Upper lobe of right lung (tissue), 1 donor: Measurements from ENCODE around the gene ATP5F1D. TPM values are rescaled to one million over a fixed set of nuclear protein-coding genes. Genes with fewer than 3 reads are reported as not detected.

Experiments
- ATAC-seq: fragments of 200-7000 bp; cut with Tn5 transposase; one replicate; pipeline ENCODE4 v1.9.1; 2020; ENCODE audit warnings: mild to moderate bottlenecking, moderate library complexity
- DNase-seq: peaks from one replicate; pipeline ENCODE4 v3.0.0-alpha.2; 2020
- H3K27ac ChIP-seq: fragments of 200-600 bp; one replicate; pipeline ENCODE4 v1.8.0; 2022
- H3K27me3 ChIP-seq: fragments of 200-600 bp; one replicate; pipeline ENCODE4 v1.8.0; 2022; ENCODE audit warnings: mild to moderate bottlenecking
- H3K36me3 ChIP-seq: fragments of 200-600 bp; one replicate; pipeline ENCODE4 v1.8.0; 2022
- H3K4me1 ChIP-seq: fragments of 200-600 bp; one replicate; pipeline ENCODE4 v1.8.0; 2022
- H3K4me3 ChIP-seq: fragments of 200-600 bp; one replicate; pipeline ENCODE4 v1.8.0; 2022; ENCODE audit warnings: mild to moderate bottlenecking
- H3K9me3 ChIP-seq: fragments of 200-600 bp; one replicate; pipeline ENCODE4 v1.8.0; 2022
- intact Hi-C: fragments of 100-400 bp; cut with DNase I; formaldehyde crosslinking; loops from one replicate; pipeline ENCODE4 v1.11.0; 2022
- total RNA-seq: library from RNA; stranded (reverse); fragmentation: NEBNext Ultra II Directional; extraction: Animal tissue kit (Norgen Biotek cat#: 25700); gene quantifications from one replicate; pipeline ENCODE4 v1.2.1, GENCODE V29; 2021
- TF ChIP-seq, protein P1 (sequence below): fragments of 200-600 bp; IDR thresholded peaks from one replicate; pipeline ENCODE4 v1.8.0; 2022; ENCODE audit warnings: antibody characterized with exemption
- donor health status: DM: no; HTN: yes; CAD: no; lungs with severe emphysema.

Gene ATP5F1D
- total RNA-seq, 1 donor from 2014 or later = 126 TPM

DNA sequence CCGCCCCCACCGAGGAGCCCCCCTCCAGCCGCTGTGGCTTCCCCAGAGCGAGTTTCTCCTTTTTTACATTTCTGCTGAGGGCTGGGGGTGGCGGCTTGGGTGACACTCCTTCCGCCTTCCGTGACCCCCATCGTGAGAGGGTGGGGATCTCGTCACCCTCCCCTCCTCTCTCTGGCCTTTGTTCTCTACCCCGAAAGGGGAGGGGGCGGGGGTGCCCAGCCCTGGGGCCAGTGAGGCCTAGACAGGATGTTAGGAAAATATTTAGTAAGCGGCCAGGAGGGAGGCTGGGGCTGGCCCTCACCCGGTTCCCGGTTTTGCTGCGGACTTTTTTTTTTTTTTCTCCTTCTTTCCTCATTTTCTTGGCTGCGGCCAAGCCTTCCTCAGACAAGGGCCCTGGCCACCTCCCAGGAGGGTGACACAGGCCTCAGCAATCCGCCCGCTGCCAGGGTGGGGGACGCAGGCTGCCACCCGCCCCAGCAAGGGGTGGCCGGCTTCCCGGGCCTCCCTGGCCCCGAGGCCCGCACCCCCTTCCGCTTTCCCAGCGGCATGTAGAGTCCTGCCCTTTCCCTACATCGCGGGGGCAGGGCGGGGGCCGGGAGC lies 10.8 kb downstream of the ATP5F1D start:
- peaks cover 41% of the 10 kb centered on the region for H3K36me3 ChIP-seq
- TF ChIP-seq, protein P1, sequence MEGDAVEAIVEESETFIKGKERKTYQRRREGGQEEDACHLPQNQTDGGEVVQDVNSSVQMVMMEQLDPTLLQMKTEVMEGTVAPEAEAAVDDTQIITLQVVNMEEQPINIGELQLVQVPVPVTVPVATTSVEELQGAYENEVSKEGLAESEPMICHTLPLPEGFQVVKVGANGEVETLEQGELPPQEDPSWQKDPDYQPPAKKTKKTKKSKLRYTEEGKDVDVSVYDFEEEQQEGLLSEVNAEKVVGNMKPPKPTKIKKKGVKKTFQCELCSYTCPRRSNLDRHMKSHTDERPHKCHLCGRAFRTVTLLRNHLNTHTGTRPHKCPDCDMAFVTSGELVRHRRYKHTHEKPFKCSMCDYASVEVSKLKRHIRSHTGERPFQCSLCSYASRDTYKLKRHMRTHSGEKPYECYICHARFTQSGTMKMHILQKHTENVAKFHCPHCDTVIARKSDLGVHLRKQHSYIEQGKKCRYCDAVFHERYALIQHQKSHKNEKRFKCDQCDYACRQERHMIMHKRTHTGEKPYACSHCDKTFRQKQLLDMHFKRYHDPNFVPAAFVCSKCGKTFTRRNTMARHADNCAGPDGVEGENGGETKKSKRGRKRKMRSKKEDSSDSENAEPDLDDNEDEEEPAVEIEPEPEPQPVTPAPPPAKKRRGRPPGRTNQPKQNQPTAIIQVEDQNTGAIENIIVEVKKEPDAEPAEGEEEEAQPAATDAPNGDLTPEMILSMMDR = no peak
- no peaks in the 10 kb centered on the region for H3K27me3 ChIP-seq
- peak; percentile 96 for DNase-seq
- peaks cover 40% of the 10 kb centered on the region for H3K4me1 ChIP-seq
- H3K27ac ChIP-seq = peak overlapping the region; percentile 95
- H3K4me3 ChIP-seq = peak overlapping the region; percentile 81
- peak; percentile 35 for ATAC-seq
- intact Hi-C loops = no loop called here
- no peaks in the 10 kb centered on the region for H3K9me3 ChIP-seq

DNA sequence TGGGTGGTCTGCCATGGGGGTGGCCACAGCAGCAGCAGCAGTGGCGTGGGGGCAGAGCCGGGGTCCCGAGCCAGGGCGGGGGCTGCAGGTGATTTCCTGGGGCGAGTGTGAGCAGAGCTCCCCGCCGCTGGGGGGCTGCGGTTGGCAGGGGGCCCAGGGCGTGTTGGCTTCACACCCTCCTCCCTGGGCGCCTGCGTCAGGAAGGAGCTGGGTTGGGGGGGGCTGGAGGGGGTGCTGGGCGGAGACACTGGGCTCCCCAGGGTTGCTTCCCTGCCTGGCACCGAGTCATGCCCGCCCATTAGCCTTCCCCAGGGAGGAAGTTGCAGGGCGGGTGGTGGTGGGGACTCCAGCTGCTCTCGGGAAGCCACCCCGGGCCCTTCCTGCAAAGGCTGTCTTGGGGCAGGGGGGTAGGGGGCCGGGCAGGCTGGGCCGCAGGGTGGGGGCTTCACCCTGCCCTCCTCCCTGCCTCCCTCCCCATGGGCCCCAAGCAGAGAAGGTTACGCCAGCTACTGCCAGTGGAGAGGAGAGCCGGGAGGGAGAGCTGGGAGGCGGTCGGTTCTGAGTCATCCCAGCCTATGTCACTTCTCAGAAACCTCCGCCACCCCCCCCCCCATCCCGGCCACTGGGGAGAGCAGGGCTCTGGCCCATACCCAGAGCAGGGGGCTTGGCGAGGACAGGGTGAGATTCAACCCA lies 11.4 kb downstream of the ATP5F1D start:
- intact Hi-C loops = no loop called here
- Histone ChIP-seq H3K4me3 (peak overlapping the region; percentile 81), H3K36me3 (peaks cover 48% of the 10 kb centered on the region), H3K4me1 (peaks cover 40% of the 10 kb centered on the region), H3K27me3 (no peaks in the 10 kb centered on the region), H3K9me3 (no peaks in the 10 kb centered on the region), H3K27ac (peak overlapping the region; percentile 95)
- DNase-seq (peak; percentile 97), ATAC-seq (peak; percentile 57)
- TF ChIP-seq, protein P1 = no peak

DNA sequence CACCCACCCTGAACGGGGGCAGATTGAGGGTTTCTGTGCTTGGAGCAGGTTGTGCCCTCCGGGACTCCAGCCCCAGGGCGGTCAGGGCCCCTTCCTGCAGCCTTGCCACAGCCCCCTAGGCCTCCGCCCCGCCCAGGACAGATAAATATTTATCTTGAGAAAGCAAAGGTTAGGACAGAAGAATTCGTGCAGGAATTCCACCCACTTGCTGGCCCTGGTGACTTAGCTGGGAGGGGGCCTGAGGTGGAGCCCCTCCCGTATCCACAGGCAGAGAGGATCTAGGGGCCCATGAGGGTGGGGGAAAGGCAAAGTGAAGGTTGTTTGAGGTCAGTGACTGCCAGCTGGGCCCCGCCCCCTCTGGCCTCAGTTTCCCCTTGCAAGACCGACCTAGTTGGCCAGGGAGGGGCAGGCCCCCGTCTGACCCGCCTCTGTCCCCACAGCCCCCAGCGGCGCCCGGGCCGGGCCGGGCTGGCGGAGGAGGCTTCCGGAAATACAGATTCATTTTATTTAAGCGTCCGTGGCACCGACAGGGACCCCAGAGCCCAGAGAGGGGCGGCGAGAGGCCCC lies 12.0 kb downstream of the ATP5F1D start:
- TF ChIP-seq, protein P1 = no peak
- no peak for ATAC-seq
- intact Hi-C loops = no loop called here
- no peaks in the 10 kb centered on the region for H3K9me3 ChIP-seq
- peaks cover 45% of the 10 kb centered on the region for H3K4me1 ChIP-seq
- H3K4me3 ChIP-seq = peak overlapping the region; percentile 81
- H3K27me3 ChIP-seq = no peaks in the 10 kb centered on the region
- peaks cover 52% of the 10 kb centered on the region for H3K36me3 ChIP-seq
- DNase-seq = peak; percentile 74
- peak overlapping the region; percentile 95 for H3K27ac ChIP-seq

DNA sequence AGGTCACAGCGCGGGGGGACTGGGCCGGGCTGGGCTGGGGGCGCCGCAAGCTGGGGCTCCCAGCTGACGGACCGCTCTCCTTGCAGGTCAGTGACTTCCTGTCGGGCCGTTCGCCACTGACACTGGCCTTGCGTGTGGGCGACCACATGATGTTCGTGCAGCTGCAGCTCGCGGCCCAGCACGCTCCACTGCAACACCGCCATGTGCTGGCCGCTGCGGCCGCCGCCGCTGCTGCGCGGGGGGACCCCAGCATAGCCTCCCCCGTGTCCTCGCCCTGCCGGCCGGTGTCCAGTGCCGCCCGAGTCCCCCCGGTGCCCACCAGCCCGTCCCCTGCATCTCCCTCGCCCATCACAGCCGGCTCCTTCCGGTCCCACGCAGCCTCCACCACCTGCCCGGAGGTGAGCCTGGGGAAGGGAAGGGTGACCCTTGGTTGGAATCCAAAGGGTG lies 12.6 kb downstream of the ATP5F1D start:
- intact Hi-C loops = no loop called here
- H3K27me3 ChIP-seq = no peaks in the 10 kb centered on the region
- peak overlapping the region; percentile 81 for H3K4me3 ChIP-seq
- H3K36me3 ChIP-seq = peaks cover 52% of the 10 kb centered on the region
- peak; percentile 76 for DNase-seq
- no peak for ATAC-seq
- H3K4me1 ChIP-seq = peaks cover 50% of the 10 kb centered on the region
- TF ChIP-seq, protein P1 = no peak
- H3K9me3 ChIP-seq = no peaks in the 10 kb centered on the region
- peak overlapping the region; percentile 95 for H3K27ac ChIP-seq

DNA sequence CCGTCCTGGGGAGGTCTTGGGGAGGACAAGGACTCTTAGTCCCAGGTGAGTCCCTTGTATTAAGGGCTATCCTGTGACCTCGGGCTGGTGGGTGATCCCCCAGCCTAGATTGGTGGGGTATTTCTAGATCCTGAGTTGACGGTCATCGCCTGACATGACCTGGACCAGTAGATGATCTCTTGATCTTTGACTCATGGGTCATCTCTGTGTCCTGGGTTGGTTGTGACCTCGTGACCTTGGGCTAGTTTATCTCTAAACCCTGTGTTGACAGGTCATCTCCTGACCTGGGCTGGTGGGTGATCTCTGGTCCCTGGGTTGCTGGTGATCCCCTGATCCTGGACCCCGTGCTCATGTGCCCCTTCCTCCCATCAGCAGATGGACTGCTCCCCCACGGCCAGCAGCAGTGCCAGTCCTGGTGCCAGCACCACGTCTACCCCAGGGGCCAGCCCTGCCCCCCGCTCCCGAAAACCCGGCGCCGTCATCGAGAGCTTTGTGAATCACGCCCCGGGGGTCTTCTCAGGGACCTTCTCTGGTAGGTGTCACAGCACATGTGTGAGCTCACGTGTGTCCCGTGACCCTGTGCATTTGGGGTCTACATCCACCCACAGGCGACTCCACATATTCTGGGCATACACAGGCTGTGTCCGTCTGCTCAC lies 13.1 kb downstream of the ATP5F1D start:
- Histone ChIP-seq H3K4me1 (peaks cover 56% of the 10 kb centered on the region), H3K27ac (peak overlapping the region; percentile 95), H3K27me3 (no peaks in the 10 kb centered on the region), H3K9me3 (no peaks in the 10 kb centered on the region), H3K36me3 (peaks cover 52% of the 10 kb centered on the region), H3K4me3 (peak overlapping the region; percentile 81)
- DNase-seq (no peak), ATAC-seq (no peak)
- TF ChIP-seq, protein P1 = no peak
- intact Hi-C loops = no loop called here
